Colonic mucosa (tissue), 4 donors: ENCODE measurements around the gene GRK2. TPM values are rescaled to one million over a fixed set of nuclear protein-coding genes. Genes with fewer than 3 reads are reported as not detected.
A peak's percentile ranks its signal among the peaks of the same experiment; 100 is the strongest.

ENCODE experiments used
- DNase-seq: peaks from one replicate; pipeline ENCODE4 v3.0.0-alpha.2; 2020
- H3K27ac ChIP-seq: fragments of 200-600 bp; one replicate; pipeline ENCODE4 v1.8.0; 2021
- H3K27me3 ChIP-seq: fragments of 200-600 bp; one replicate; pipeline ENCODE4 v1.8.0; 2021
- H3K36me3 ChIP-seq: fragments of 200-600 bp; one replicate; pipeline ENCODE4 v1.8.0; 2021
- H3K4me1 ChIP-seq: fragments of 200-600 bp; one replicate; pipeline ENCODE4 v1.8.0; 2021; ENCODE audit warnings: mild to moderate bottlenecking
- H3K4me3 ChIP-seq: fragments of 200-600 bp; one replicate; pipeline ENCODE4 v1.8.0; 2021
- H3K9ac ChIP-seq, 2 donors: one replicate each; pipeline ENCODE4 v1.7.0; 2013; ENCODE audit warnings: control low read depth in 2 of 2, low read depth in 2 of 2, low read length in 2 of 2
- H3K9me3 ChIP-seq: fragments of 200-600 bp; one replicate; pipeline ENCODE4 v1.8.0; 2021
- intact Hi-C: fragments of 100-400 bp; cut with DNase I; formaldehyde crosslinking; loops from one replicate; pipeline ENCODE4 v1.14.1; 2022
- total RNA-seq, 2 donors: library from RNA; stranded (reverse); fragmentation: NEBNext Ultra II Directional in 1 of 2; extraction: Animal tissue kit (Norgen Biotek cat#: 25700) in 1 of 2; gene quantifications; one replicate each; pipeline ENCODE4 v1.2.1, GENCODE V29; 2021
- TF ChIP-seq, protein P1 (sequence below): fragments of 200-600 bp; IDR thresholded peaks from one replicate; pipeline ENCODE4 v1.8.0; 2022; ENCODE audit warnings: antibody characterized with exemption, mild to moderate bottlenecking
- donor health status: healthy.
- donor health status: DM: no; HTN: no; CAD: no.
- donor health status: DM: no; HTN: no; CAD: no.

Gene GRK2
- total RNA-seq, 2 donors from 2014 or later: 108 to 137 TPM

DNA sequence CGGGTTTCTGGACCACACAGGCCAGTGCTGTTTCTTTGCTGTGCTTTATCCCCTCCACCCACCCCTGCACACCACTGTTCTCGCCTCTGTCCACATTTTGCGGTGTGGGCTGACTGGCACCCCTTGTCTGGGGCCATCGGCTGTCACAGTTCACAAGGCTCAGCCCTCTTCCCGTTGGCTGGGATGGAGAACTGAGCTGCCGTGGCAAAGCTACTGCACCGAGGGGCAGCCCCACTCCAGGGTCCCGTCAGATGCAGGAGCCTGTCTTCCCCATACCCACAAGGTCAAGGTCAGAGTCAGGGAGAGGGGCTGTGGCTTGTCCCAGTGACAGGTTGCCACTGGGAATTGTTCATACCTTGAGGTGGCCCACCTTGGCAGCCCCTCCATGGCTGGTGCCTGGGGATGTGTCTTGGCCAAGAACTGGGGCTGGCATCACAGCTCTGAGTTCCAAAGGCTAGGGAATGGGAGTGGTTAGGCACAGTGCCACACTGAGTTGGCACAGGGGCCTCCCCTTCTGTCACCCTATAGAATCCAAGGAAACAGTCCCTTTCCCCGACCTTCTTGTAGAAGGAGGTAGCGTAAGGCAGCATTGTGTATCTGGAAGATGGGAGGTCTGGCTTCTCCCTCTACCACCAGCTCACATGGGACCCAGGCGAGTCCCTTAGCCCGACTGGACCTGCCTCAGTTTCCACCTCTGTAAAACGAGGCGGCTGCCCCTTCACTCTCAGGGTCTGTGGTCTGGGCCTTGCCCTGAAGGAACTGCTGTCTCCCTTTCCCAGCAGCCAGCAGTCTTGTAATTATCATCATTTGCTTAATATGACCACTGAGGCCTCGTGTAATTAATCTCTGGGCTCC lies 3.4 kb downstream of the GRK2 start:
- intact Hi-C loops: loop anchor here (5.0 kb wide), 1 partner anchor 113 kb away; no protein-coding TSS in a partner anchor
- DNase-seq: peak; percentile 82
- Histone ChIP-seq H3K27ac (peak overlapping the region; percentile 84), H3K9me3 (no peaks in the 10 kb centered on the region), H3K27me3 (no peaks in the 10 kb centered on the region), H3K36me3 (peaks cover 4% of the 10 kb centered on the region), H3K4me1 (peaks cover 37% of the 10 kb centered on the region), H3K4me3 (peak overlapping the region; percentile 36), H3K9ac (peak overlapping the region; percentile 61 to 95)
- TF ChIP-seq, protein P1, sequence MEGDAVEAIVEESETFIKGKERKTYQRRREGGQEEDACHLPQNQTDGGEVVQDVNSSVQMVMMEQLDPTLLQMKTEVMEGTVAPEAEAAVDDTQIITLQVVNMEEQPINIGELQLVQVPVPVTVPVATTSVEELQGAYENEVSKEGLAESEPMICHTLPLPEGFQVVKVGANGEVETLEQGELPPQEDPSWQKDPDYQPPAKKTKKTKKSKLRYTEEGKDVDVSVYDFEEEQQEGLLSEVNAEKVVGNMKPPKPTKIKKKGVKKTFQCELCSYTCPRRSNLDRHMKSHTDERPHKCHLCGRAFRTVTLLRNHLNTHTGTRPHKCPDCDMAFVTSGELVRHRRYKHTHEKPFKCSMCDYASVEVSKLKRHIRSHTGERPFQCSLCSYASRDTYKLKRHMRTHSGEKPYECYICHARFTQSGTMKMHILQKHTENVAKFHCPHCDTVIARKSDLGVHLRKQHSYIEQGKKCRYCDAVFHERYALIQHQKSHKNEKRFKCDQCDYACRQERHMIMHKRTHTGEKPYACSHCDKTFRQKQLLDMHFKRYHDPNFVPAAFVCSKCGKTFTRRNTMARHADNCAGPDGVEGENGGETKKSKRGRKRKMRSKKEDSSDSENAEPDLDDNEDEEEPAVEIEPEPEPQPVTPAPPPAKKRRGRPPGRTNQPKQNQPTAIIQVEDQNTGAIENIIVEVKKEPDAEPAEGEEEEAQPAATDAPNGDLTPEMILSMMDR: no peak

DNA sequence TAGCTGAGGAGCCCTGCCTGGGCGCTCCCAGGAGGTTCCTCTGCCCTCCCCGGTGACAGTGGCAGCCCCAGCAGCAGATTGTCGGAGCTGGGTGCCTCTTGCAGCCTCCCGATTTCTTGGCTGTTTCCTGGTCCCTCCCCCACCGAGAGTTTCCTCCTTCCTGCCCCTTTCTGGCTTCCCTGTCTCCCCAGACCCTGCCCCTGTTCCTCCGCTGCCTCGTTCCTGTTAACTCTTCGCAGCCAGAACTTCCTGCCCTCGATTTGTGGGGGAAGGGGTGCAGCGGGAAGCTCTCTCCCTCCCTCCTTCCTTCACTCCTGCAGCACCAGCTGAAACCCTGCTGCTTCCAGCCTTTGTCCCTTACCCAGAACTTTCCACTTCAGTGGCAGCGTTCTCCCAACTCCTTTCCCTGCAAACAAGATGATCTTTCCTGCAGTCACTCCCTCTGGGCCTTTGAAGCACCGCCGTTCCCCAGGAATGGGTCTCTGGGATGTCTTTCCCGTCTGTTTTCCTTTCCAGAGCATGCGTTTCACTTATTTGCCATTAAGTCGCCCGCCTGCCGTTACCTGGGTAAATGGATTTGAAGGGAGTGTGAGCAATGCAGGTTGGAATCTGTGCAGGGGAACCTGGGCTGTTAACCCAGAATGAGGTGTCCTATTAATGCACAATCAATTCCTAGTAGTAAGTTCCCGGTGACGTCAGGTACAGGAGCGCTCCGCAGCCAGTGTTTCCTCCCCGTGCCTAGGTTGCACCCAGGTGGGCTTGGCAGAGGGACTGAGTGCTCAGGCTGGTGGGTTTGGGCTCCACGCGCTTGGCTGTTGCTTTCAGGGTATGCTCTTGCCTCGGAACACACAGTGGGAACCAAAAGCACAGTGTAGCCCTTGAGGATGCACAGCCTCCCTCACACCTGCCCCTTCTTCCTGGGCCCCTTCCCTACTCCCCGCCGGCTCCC lies 4.3 kb downstream of the GRK2 start:
- TF ChIP-seq, protein P1: no peak
- H3K9ac ChIP-seq: peak overlapping the region; percentile 61 to 95
- H3K27ac ChIP-seq: peak overlapping the region; percentile 84
- DNase-seq: peak; percentile 71
- peaks cover 4% of the 10 kb centered on the region for H3K36me3 ChIP-seq
- peaks cover 37% of the 10 kb centered on the region for H3K4me1 ChIP-seq
- H3K27me3 ChIP-seq: no peaks in the 10 kb centered on the region
- H3K4me3 ChIP-seq: peak overlapping the region; percentile 36
- intact Hi-C loops: no loop called here
- no peaks in the 10 kb centered on the region for H3K9me3 ChIP-seq

DNA sequence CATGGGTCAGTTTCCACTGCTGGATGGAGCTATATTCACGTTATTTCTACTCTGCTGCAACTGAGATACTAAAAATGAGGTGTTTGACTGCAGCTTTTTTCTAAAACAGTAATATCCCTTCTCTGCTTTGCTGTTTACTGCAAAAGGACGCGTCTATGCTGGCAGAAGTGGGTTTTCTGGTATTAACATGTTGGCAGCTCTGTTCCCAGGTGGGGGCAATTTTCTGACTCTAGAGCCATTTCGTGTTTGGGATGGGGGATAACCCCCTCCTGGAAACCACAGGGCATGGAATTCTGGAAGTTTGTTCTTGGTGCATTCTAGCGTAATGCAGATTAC lies 4.9 kb downstream of the GRK2 start:
- Histone ChIP-seq H3K36me3 (peaks cover 4% of the 10 kb centered on the region), H3K4me1 (peaks cover 43% of the 10 kb centered on the region), H3K9me3 (no peaks in the 10 kb centered on the region), H3K27me3 (no peaks in the 10 kb centered on the region), H3K4me3 (no peak overlapping the region), H3K9ac (peak overlapping the region in 1 of 2 donors; percentile 95), H3K27ac (peak overlapping the region; percentile 84)
- no peak for DNase-seq
- intact Hi-C loops: no loop called here
- TF ChIP-seq, protein P1: no peak

GRCh38 chr11:67271541-67272284 lies 5.4 kb downstream of the GRK2 start:
- Histone ChIP-seq H3K27me3 (no peaks in the 10 kb centered on the region), H3K27ac (peak overlapping the region; percentile 84), H3K4me1 (peaks cover 48% of the 10 kb centered on the region), H3K36me3 (peaks cover 4% of the 10 kb centered on the region), H3K9ac (peak overlapping the region; percentile 40 to 95), H3K4me3 (no peak overlapping the region), H3K9me3 (no peaks in the 10 kb centered on the region)
- no peak for DNase-seq
- TF ChIP-seq, protein P1: no peak
- intact Hi-C loops: no loop called here
